Fibroblast of villous mesenchyme (primary cell): ENCODE measurements around the gene CSF2. TPM values are rescaled to one million over a fixed set of nuclear protein-coding genes. Genes with fewer than 3 reads are reported as not detected.

ENCODE experiments used
- DNase-seq: peaks from one replicate; pipeline ENCODE4 v3.0.0-alpha.2; 2010; ENCODE audit warnings: low read depth
- H3K4me3 ChIP-seq: 2 replicates; pipeline ENCODE4 v1.5.1; 2011; ENCODE audit warnings: low read depth, mild to moderate bottlenecking, low read length
- CTCF ChIP-seq: IDR thresholded peaks from 2 replicates; pipeline ENCODE4 v1.5.1; 2012; ENCODE audit warnings: low read depth, mild to moderate bottlenecking, low read length; ENCODE audit not compliant: insufficient read depth
- total RNA-seq: library from RNA; depleted of rRNA; stranded (reverse); fragments of >200 nt; gene quantifications from 2 replicates; pipeline ENCODE4 v1.2.3, GENCODE V29; 2012

CSF2 gene
- total RNA-seq, 1 donor, result 0.43 TPM

DNA sequence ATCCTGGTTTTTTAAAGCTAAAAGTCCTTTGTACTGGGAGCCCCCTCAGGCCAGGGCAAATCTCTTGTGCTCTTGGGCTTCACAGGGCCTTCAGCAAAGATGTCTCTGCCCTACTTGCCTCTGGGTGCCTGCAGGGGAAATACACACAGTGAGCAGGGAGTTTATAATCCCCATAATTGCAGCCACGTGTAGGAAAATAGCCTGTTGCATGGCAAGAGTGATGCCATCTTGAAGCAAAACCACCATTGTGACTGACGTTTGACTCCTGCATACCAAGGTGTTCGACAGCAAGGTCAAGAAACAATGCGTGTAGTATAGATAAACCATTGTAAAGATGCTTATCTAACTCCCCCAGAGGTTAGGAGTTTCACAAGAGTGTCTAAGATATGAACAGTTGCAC, 24.5 kb upstream of the CSF2 start:
- no peak for DNase-seq
- H3K4me3 ChIP-seq, result no peak overlapping the region
- no peak for TF ChIP-seq CTCF

DNA sequence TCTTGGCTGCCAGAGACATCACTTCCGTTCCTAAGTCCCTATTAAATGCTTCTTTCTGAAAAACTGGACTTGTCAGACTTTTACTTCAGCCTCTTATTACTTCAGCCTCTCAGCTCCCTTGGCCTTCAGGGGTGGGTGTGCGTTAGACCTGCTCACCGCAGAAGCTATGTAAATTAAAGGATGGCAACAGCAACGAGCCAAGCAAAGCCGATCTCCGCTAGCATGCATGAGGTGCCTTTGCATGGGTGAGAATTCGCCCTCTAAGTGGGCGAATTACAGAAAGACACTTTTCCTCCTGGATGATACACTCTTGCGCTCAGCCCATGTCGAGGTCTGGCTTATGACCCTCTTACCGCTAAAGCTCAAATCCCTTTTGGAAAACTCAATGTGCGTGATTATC, 24.0 kb upstream of the CSF2 start:
- DNase-seq, result no peak
- no peak overlapping the region for H3K4me3 ChIP-seq
- no peak for TF ChIP-seq CTCF

DNA sequence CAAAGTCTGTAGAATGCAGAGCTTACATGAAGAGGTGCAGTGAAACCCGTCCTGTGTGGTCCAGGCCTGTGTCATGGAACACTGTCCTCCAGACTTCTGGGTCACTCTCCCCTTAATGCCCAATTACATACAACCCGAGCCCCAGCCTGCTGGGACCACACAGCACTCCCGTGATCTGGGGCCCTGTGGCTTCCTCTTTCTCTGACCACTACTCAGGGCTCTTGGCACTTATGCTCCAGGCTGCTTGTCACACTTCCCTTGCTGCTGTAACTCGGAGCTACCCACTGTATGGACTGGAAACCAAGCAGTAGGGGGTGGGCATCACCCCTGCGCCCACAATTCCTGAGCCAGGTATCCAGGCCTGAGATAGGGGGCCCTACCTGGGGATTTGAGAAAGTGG, 23.5 kb upstream of the CSF2 start:
- DNase-seq, result no peak
- TF ChIP-seq CTCF, result no peak
- H3K4me3 ChIP-seq, result no peak overlapping the region

DNA sequence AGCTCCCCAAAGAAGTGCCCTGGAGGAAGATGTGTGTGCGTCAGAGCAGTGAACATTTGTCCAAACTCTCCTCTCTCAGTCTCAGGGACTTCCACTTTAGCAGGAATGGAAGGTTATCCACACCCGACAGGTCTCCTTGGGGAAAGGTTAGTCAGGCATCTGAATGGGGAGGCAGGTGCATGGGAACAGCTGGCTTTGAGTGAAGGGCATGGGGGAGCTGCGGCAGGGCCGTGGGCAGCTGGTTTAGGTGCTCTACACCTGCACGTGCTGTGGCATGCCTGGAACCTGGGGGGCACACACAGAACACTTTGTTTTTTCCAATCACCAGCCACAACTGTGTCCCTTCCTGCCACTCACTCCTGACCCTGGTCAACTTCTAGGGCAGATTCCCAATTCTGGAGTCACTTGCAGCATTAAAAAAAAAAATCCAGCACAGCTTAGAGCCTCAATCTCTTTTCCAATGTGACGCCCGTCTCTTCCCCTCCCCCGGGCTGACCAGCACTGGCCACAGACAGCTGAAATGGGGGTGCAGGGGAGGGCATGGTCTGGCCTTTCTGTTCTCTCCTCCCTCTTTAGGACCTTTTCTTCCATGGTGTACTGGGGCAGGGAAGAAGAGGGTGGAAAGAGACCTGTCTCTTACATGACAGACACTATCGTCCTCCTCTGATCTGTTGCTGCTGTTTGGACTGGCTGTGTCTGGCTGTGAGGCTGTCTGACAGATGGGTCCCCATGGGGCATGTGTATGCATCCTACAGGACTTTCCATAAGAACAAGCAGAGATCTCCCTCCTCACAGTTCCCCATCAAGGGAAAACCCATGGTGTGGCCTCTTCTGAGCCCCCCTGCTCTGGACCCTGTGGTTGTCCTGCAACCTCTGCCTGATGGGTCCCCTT, 22.7 kb upstream of the CSF2 start:
- no peak for DNase-seq
- no peak overlapping the region for H3K4me3 ChIP-seq
- TF ChIP-seq CTCF, result no peak

DNA sequence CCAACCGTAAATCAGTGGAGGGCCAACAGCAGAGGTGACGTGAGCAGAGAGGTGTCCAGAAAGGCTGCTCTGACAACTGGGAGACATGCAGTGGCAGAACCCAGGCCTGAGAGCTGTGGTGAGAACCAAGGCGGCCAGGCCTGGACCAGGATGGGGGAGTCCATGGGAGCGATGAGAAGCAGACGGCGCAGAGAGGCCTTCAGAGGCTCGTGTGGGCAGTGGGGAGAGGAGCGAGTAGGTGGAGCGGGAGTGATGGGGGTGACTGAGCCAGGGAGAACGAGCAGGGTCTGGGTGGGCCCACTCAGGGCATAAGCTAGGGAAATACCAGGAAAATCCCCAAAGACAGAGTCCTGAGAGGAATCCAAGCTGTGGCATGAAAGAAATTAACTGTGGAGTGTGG, 21.1 kb upstream of the CSF2 start:
- no peak for DNase-seq
- no peak overlapping the region for H3K4me3 ChIP-seq
- TF ChIP-seq CTCF, result no peak

- H3K4me3 ChIP-seq, result no peak overlapping the region
- no peak for TF ChIP-seq CTCF
- DNase-seq, result no peak
These were observed 20.1 kb upstream of the CSF2 start for GRCh38 chr5:132053483-132053882.
